Choroid plexus epithelial cell (primary cell): ENCODE results near the gene KCTD20.

Experiments
- DNase-seq: peaks from one replicate; pipeline ENCODE4 v3.0.0-alpha.2; 2010; ENCODE audit warnings: low read depth
- H3K4me3 ChIP-seq: 2 replicates; pipeline ENCODE4 v1.5.1; 2011; ENCODE audit warnings: low read depth, mild to moderate bottlenecking, control low read depth, low read length, moderate library complexity
- TF ChIP-seq, protein P1 (sequence below): conservative IDR thresholded peaks from 2 replicates; pipeline ENCODE4 v1.5.1; 2011; ENCODE audit warnings: low read depth, mild to moderate bottlenecking, control low read depth, inconsistent platforms, low read length, moderate library complexity

Gene KCTD20

DNA sequence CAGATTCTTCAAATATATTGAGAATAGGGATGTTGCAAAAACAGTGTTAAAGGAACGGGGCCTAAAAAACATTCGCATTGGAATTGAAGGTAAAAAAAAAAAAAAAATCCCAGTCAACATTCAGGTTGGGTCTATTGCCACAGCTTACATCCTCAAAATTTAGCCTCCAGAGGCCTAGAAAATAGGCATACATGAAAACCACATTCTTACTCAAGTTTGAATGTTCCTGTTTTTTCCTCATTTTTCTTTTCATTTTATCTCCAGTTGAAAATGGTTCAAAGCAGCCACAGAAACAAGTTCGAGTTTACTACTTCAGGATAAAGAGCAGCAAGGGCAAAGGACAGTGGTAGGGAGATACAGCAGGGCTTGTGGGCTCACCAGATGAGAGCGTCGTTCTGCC lies 41.9 kb downstream of the KCTD20 start:
- TF ChIP-seq, protein P1, sequence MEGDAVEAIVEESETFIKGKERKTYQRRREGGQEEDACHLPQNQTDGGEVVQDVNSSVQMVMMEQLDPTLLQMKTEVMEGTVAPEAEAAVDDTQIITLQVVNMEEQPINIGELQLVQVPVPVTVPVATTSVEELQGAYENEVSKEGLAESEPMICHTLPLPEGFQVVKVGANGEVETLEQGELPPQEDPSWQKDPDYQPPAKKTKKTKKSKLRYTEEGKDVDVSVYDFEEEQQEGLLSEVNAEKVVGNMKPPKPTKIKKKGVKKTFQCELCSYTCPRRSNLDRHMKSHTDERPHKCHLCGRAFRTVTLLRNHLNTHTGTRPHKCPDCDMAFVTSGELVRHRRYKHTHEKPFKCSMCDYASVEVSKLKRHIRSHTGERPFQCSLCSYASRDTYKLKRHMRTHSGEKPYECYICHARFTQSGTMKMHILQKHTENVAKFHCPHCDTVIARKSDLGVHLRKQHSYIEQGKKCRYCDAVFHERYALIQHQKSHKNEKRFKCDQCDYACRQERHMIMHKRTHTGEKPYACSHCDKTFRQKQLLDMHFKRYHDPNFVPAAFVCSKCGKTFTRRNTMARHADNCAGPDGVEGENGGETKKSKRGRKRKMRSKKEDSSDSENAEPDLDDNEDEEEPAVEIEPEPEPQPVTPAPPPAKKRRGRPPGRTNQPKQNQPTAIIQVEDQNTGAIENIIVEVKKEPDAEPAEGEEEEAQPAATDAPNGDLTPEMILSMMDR: no peak
- H3K4me3 ChIP-seq: no peak overlapping the region

DNA sequence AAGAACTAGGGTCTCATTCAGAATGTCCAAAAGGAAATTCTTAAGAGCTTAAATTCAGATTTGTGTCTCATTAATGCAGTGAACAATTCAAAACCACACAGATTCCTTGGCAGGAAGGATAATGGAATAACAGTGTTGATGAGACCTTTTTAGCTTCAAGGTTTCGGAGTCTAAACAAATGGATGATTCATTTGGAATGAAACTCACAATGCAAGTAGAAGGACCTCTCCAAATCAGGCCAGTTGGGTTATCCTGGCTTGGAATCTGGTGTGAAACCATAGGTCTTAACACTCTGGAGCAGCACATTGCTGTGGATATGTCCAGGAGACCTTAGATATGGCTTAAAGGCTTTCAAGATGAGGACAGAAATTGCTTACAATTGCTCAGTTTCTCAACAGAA lies 44.9 kb downstream of the KCTD20 start:
- H3K4me3 ChIP-seq: no peak overlapping the region
- DNase-seq: no peak
- TF ChIP-seq, protein P1: no peak

More for the DNA sequence above, 41.9 kb downstream of the KCTD20 start:
- no peak for DNase-seq

DNA sequence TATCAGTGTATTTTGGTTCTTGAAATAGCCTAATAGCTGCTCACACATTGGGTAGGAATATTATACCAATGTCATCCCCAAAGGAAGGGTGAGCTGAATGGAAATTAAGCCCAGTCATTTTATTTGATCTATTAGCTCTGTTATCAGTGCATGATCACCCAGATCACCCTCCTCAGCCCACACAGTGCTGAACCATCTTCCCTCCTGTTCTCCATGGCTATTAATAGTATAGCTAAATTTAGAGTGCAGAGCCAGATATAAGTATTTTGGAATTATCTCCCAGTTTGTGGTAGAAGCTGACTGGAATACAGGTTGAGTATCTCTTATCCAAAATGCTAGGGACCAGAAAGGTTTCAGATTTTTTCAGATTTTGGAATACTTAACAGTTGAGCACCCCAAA lies 45.4 kb downstream of the KCTD20 start:
- TF ChIP-seq, protein P1: no peak
- no peak for DNase-seq
- H3K4me3 ChIP-seq: no peak overlapping the region

DNA sequence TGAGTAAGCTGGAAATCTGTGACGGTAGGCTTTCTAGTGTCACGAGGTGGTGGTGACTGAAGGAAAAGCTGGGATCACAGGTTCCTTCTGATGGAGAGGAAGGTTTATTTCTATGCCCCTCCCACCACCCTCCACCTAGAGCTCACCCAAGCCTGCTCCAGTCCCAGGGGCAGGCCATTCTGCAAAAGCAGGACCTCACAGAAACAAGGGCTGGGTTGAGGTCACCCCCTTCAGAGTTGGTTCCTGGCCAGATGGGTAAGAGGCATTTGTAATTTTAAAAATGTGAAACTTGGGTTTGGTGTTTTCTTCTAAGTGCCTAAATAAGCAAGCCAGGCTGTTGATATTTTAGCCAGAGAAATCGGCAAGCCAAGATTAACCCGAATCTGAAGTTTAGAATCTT lies 46.6 kb downstream of the KCTD20 start:
- TF ChIP-seq, protein P1: no peak
- H3K4me3 ChIP-seq: no peak overlapping the region
- DNase-seq: no peak

DNA sequence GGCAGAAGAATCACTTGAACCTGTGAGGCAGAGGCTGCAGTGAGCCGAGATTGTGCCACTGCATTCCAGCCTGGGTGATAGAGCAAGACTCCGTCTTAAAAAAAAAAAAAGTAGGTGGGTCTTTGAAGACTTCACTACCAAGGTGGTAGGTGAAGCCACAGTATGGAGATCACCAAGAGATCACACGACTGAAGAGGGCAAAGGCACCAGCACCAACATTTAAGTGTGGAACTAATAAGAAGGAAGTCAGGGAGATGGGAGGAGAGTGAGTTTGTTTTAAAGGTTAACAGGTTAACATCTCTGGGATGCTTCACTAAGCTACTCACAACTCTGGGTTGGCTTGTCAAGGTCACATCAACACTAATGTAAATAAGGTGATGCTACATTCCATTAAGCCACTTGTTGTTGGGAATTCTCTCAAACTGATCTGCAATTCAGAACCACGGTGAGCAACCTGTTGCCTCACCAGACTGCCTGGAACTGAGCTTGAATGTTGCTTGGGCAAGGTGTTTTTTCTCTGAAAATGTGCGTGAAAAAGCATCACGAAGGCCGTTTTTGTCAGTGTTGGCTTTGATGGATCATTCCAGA lies 48.7 kb downstream of the KCTD20 start:
- DNase-seq: peak; percentile 33
- TF ChIP-seq, protein P1: no peak
- no peak overlapping the region for H3K4me3 ChIP-seq

DNA sequence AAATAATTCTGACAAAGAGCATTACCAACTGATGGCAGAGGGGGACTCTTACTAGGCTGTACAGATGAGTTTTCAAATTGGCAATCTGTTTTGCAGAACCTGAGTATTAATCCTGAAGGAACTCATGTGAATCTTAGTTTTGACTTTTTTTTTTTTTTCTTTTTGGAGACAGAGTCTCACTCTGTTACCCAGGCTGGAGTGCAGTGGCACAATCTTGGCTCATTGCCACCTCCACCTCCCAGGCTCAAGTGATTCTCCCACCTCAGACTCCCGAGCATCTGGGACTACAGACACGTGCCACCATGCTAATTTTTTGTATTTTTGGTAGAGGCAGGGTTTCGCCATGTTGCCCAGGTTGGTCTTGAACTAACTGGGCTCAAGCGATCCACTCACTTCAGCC lies 49.3 kb downstream of the KCTD20 start:
- no peak for DNase-seq
- H3K4me3 ChIP-seq: no peak overlapping the region
- TF ChIP-seq, protein P1: no peak

DNA sequence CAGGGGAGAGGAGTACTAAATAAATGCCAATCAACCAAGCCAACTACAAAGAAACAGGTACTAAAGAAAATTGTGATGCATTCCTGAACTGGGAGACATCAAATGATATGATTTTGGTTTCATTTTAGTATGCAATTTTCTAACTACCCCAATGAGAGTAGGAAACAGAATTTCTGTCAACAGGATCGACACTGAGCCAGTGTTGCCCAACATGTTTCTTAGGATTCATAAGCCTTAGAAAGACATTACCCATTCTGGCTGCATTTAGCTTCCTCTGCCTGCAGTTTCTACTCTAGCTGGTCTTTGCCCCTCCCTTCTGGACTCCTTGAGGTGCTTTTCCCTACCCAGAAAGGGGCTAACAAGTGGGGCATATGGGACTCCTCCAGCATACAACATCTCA lies 49.8 kb downstream of the KCTD20 start:
- TF ChIP-seq, protein P1: no peak
- no peak overlapping the region for H3K4me3 ChIP-seq
- DNase-seq: no peak
